GM18508 (cell line): Measurements from ENCODE around the gene CALCOCO2.

Experiments used
- ATAC-seq: cut with Tn5 transposase; IDR thresholded peaks from one replicate; pipeline ENCODE4 v1.9.1; 2021; ENCODE audit warnings: moderate number of reproducible peaks; ENCODE audit not compliant: insufficient read depth, unreplicated experiment

Gene CALCOCO2

GRCh38 chr17:48909783-48910182, 78.9 kb downstream of the CALCOCO2 start:
- no peak for ATAC-seq

GRCh38 chr17:48910370-48910769, 79.5 kb downstream of the CALCOCO2 start:
- ATAC-seq, result no peak

GRCh38 chr17:48912476-48912875, 81.6 kb downstream of the CALCOCO2 start:
- no peak for ATAC-seq
